Panc1 (cell line): Measurements from ENCODE around the gene FMO1. TPM values are rescaled to one million over a fixed set of nuclear protein-coding genes. Genes with fewer than 3 reads are reported as not detected.

Experiments
- ATAC-seq: fragments of 200-7000 bp; cut with Tn5 transposase; 2 replicates; pipeline ENCODE4 v1.9.1; 2020; ENCODE audit warnings: mild to moderate bottlenecking, moderate library complexity
- BruUV-seq: library from RNA; stranded (reverse); fragments of 400-500 nt; replicated peaks from 2 replicates; lab custom pipeline; 2021; lab: Mats Ljungman, UMichigan
- CTCF ChIA-PET: fragments of 300-600 bp; sonication (Branson Sonifier 250); formaldehyde crosslinking; loops from one replicate; lab custom pipeline; 2022; ENCODE audit warnings: antibody characterized with exemption; lab: Charles Lee
- POLR2A ChIA-PET: fragments of 300-600 bp; sonication (Branson Sonifier 250); formaldehyde crosslinking; loops from one replicate; lab custom pipeline; 2022; ENCODE audit warnings: antibody characterized with exemption; lab: Charles Lee
- DNase-seq: peaks from one replicate; pipeline ENCODE4 v3.0.0-alpha.2; 2010; ENCODE audit warnings: low read depth, low spot score
- H3K27ac ChIP-seq: 2 replicates; pipeline ENCODE4 v1.5.1; 2011; ENCODE audit warnings: mild to moderate bottlenecking, low read length, inconsistent platforms
- H3K27me3 ChIP-seq: fragments of 200-500 bp; sonication (Bioruptor generic); 2 replicates; pipeline ENCODE4 v1.6.0; 2014; ENCODE audit warnings: low read length, inconsistent platforms; ENCODE audit not compliant: control insufficient read depth, insufficient read depth
- H3K36me3 ChIP-seq: fragments of 200-500 bp; sonication (Bioruptor generic); 2 replicates; pipeline ENCODE4 v1.5.1; 2014; ENCODE audit warnings: inconsistent platforms, mild to moderate bottlenecking, low read length, moderate library complexity; ENCODE audit not compliant: control insufficient read depth, insufficient read depth
- H3K4me1 ChIP-seq: 2 replicates; pipeline ENCODE4 v1.5.1; 2011; ENCODE audit warnings: inconsistent platforms, mild to moderate bottlenecking, low read length, moderate library complexity; ENCODE audit not compliant: control insufficient read depth, insufficient read depth
- H3K4me3 ChIP-seq, 2 experiments: 2 replicates each; pipeline ENCODE4 v1.5.1; 2011 to 2012; ENCODE audit warnings: low read depth in 2 of 2, low read length in 2 of 2, mild to moderate bottlenecking in 2 of 2, inconsistent platforms in 1 of 2, moderate library complexity in 1 of 2
- H3K9me3 ChIP-seq: fragments of 200-500 bp; sonication (Bioruptor generic); 2 replicates; pipeline ENCODE4 v1.5.1; 2014; ENCODE audit warnings: low read depth, mild to moderate bottlenecking, inconsistent platforms, low read length, moderate library complexity; ENCODE audit not compliant: control insufficient read depth, insufficient read depth
- CTCF ChIP-seq: fragments of 450-650 bp; IDR thresholded peaks from 2 replicates; pipeline ENCODE4 v1.5.1; 2017; ENCODE audit warnings: mild to moderate bottlenecking
- POLR2AphosphoS5 ChIP-seq: IDR thresholded peaks from 2 replicates; pipeline ENCODE4 v1.6.1; 2012; ENCODE audit warnings: mild to moderate bottlenecking, low read depth, low read length, moderate library complexity
- REST ChIP-seq, 2 experiments: IDR thresholded peaks; 2 replicates each; pipeline ENCODE4 v1.6.1; 2011 to 2012; ENCODE audit warnings: low read depth in 2 of 2, control low read depth in 1 of 2, low read length in 1 of 2, mild to moderate bottlenecking in 1 of 2, moderate library complexity in 1 of 2; ENCODE audit not compliant: insufficient read depth in 1 of 2
- SIN3A ChIP-seq: IDR thresholded peaks from 2 replicates; pipeline ENCODE4 v1.6.1; 2012; ENCODE audit warnings: low read depth, mild to moderate bottlenecking, low read length, moderate library complexity, borderline replicate concordance; ENCODE audit not compliant: insufficient read depth
- TCF7L2 ChIP-seq: IDR thresholded peaks from 2 replicates; pipeline ENCODE4 v1.6.1; 2011; ENCODE audit warnings: mild to moderate bottlenecking, low read depth, low read length, inconsistent platforms
- in situ Hi-C: cut with HindIII; loops from 2 replicates; pipeline ENCODE4 v1.10.0; 2016; ENCODE audit warnings: low sequenced_read_pairs, low pct_unique_long_range_greater_than_20kb
- intact Hi-C: fragments of 100-400 bp; cut with micrococcal nuclease; formaldehyde crosslinking; loops from one replicate; pipeline ENCODE4 v1.10.0; 2022; ENCODE audit not compliant: unreplicated experiment
- total RNA-seq: library from RNA; stranded (reverse); gene quantifications from one replicate; pipeline ENCODE4 v1.2.1, GENCODE V29; 2021; ENCODE audit not compliant: unreplicated experiment

The FMO1 gene
- total RNA-seq, 1 experiment from 2014 or later, result not detected

GRCh38 chr1:171251042-171251951, 3.0 kb downstream of the FMO1 start:
- ChIA-PET CTCF (interaction anchor here (0.8 kb wide), 1 partner anchor 291 kb away, joined by 4 read pairs; no protein-coding TSS in a partner anchor), POLR2A (no interaction called here)
- H3K27me3 ChIP-seq, result peaks cover 27% of the 10 kb centered on the region
- ATAC-seq (peak; percentile 56; the same call in 1 of the 2 replicates), DNase-seq (no peak)
- no peak overlapping the region for H3K27ac ChIP-seq
- H3K4me1 ChIP-seq, result no peaks in the 10 kb centered on the region
- TF ChIP-seq SIN3A, result no peak
- TF ChIP-seq POLR2AphosphoS5, result no peak
- TF ChIP-seq CTCF, result peak; percentile 84
- no peak for TF ChIP-seq TCF7L2
- peak overlapping the region; percentile 39 to 45 for H3K4me3 ChIP-seq
- no peaks in the 10 kb centered on the region for H3K9me3 ChIP-seq
- BruUV-seq, result no TSS peak
- in situ Hi-C loops, result no loop called here
- intact Hi-C loops, result no loop called here
- no peaks in the 10 kb centered on the region for H3K36me3 ChIP-seq

GRCh38 chr1:171251952-171252300, 3.6 kb downstream of the FMO1 start:
- no TSS peak for BruUV-seq
- Histone ChIP-seq H3K36me3 (no peaks in the 10 kb centered on the region), H3K9me3 (no peaks in the 10 kb centered on the region), H3K27me3 (peaks cover 27% of the 10 kb centered on the region), H3K4me1 (no peaks in the 10 kb centered on the region), H3K4me3 (peak overlapping the region; percentile 39 to 45), H3K27ac (no peak overlapping the region)
- in situ Hi-C loops, result no loop called here
- POLR2A ChIA-PET, result no interaction called here
- CTCF ChIA-PET, result no interaction called here
- TF ChIP-seq CTCF (peak; percentile 53), TCF7L2 (no peak), POLR2AphosphoS5 (no peak), SIN3A (no peak), REST (IDR thresholded peaks at IDR 0.05; ENCODE audit: insufficient read depth in 1 of 2, low read depth in 2 of 2, low read length in 1 of 2) (no peak)
- DNase-seq (no peak), ATAC-seq (no peak)
- intact Hi-C loops, result no loop called here
